ENCODE measurements around the gene JADE2. TPM values are rescaled to one million over a fixed set of nuclear protein-coding genes. Genes with fewer than 3 reads are reported as not detected.

JADE2 gene
- total RNA-seq, 6 experiments from 2014 or later: 6.1 to 14.8 (median 8.4) TPM

DNA sequence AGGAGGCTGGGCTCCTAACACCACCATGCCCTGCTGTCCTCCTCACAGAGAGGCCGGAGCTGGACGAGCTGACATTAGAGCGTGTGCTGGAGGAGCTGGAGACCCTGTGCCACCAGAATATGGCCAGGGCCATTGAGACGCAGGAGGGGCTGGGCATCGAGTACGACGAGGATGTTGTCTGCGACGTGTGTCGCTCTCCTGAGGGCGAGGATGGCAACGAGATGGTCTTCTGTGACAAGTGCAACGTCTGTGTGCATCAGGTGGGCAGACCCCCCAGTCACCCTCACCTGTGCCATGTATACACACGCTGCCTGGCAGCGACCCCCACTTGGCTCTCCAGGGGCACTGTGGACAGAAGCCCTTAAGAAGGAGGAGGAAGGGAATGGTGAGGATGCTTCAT is 35.2 kb downstream of the JADE2 start:
- no peak overlapping the region for H3K4me3 ChIP-seq
- TF ChIP-seq, protein P1, sequence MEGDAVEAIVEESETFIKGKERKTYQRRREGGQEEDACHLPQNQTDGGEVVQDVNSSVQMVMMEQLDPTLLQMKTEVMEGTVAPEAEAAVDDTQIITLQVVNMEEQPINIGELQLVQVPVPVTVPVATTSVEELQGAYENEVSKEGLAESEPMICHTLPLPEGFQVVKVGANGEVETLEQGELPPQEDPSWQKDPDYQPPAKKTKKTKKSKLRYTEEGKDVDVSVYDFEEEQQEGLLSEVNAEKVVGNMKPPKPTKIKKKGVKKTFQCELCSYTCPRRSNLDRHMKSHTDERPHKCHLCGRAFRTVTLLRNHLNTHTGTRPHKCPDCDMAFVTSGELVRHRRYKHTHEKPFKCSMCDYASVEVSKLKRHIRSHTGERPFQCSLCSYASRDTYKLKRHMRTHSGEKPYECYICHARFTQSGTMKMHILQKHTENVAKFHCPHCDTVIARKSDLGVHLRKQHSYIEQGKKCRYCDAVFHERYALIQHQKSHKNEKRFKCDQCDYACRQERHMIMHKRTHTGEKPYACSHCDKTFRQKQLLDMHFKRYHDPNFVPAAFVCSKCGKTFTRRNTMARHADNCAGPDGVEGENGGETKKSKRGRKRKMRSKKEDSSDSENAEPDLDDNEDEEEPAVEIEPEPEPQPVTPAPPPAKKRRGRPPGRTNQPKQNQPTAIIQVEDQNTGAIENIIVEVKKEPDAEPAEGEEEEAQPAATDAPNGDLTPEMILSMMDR (IDR thresholded peaks at IDR 0.05): no peak
- no peak for TF ChIP-seq POLR2A (IDR thresholded peaks at IDR 0.05)
- WGBS (ENCODE audit: insufficient coverage, low coverage, low lambda C conversion rate, missing lambda C conversion rate): 83% methylated on average over 6 of the region's 15 CpGs
- H3K27me3 ChIP-seq: no peaks in the 10 kb centered on the region
- intact Hi-C loops (cut with DNase I): no loop called here
- no peak overlapping the region for H3K27ac ChIP-seq
- peaks cover 0 to 46% (median 20%) of the 10 kb centered on the region in 4 donors for H3K36me3 ChIP-seq
- H3K9me3 ChIP-seq: no peaks in the 10 kb centered on the region
- H3K4me1 ChIP-seq: peaks cover 0 to under 1% (median 0%) of the 10 kb centered on the region in 4 donors
- no peak for ATAC-seq
- no peak for DNase-seq

DNA sequence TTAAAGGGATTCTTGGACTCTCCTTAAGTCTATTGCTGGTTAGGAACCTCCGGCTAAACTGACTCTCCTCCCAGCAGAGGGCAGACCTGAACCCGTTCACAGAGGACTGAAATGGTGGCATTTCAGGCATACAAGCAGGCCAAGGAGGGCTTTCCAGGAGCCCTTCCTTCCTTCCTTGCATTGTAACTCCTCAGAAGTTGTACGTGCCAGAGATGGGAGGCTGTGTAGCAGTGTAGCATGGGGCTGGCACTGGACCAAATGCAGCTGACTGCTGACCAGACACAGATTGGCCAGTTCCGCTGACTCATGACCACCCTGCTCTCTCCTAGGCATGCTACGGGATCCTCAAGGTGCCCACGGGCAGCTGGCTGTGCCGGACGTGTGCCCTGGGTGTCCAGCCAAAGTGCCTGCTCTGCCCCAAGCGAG is 36.4 kb downstream of the JADE2 start:
- Histone ChIP-seq H3K4me1 (peaks cover 0 to 3% (median under 1%) of the 10 kb centered on the region in 4 donors), H3K27me3 (no peaks in the 10 kb centered on the region), H3K36me3 (peaks cover 0 to 55% (median 20%) of the 10 kb centered on the region in 4 donors), H3K9me3 (no peaks in the 10 kb centered on the region), H3K27ac (no peak overlapping the region), H3K4me3 (no peak overlapping the region)
- DNase-seq (peak in 2 of 3 donors; percentile 72 to 80), ATAC-seq (peak; percentile 77 to 91 (median 84))
- WGBS (ENCODE audit: insufficient coverage, low coverage, low lambda C conversion rate, missing lambda C conversion rate): 59% methylated on average over 7 of the region's 9 CpGs
- TF ChIP-seq POLR2A (IDR thresholded peaks at IDR 0.05): no peak
- TF ChIP-seq, protein P1 (IDR thresholded peaks at IDR 0.05): peak; percentile 24 to 48 (median 43)
- intact Hi-C loops (cut with DNase I): no loop called here

DNA sequence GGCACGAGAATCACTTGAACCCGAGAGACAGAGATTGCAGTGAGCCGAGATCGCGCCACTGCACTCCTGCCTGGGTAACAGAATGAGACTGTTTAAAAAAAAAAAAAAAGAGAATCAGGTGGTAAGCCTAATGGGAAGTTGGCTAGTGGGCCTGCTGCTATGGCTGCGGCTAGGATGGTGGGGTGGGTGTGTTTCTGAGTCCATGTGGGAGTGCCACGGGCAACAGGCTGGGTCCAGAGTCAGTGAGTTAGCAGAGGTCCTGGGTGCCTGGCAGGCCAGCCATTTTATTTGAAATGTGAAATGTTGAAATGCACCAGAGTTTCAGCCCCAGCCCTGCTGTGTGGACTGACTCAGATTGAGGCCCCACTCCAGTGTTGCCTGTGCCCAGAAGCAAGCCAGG is 37.8 kb downstream of the JADE2 start:
- WGBS (ENCODE audit: insufficient coverage, low coverage, low lambda C conversion rate, missing lambda C conversion rate): 90% methylated on average over 4 of the region's 7 CpGs
- no peaks in the 10 kb centered on the region for H3K27me3 ChIP-seq
- no peak overlapping the region for H3K27ac ChIP-seq
- no peaks in the 10 kb centered on the region for H3K9me3 ChIP-seq
- no peak overlapping the region for H3K4me3 ChIP-seq
- intact Hi-C loops (cut with DNase I): no loop called here
- H3K36me3 ChIP-seq: peaks cover 0 to 55% (median 20%) of the 10 kb centered on the region in 4 donors
- DNase-seq (no peak), ATAC-seq (no peak)
- TF ChIP-seq, protein P1 (IDR thresholded peaks at IDR 0.05): no peak
- no peak for TF ChIP-seq POLR2A (IDR thresholded peaks at IDR 0.05)
- peaks cover 0 to 17% (median 7%) of the 10 kb centered on the region in 4 donors for H3K4me1 ChIP-seq

DNA sequence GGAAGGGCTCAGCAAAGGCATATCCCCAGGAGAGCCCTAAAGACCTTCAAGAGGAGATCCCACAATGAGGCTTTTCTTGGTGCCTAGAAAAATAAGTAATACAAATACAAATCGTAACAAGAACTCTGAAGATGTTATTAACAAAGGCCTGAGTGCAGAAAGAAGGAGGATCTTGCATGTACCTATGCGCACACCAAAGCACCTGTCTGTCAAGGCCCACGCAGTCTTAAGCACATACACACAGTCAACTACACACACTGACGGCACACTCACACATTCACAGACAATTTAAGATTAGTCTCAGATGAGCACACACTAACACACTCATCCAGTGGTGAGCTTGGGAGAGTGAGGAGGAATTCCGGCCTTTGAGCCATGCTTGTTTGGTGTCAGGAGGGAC is 38.5 kb downstream of the JADE2 start:
- TF ChIP-seq, protein P1 (IDR thresholded peaks at IDR 0.05): no peak
- no peak for TF ChIP-seq POLR2A (IDR thresholded peaks at IDR 0.05)
- 28% methylated on average over 3 of the region's 5 CpGs for WGBS (ENCODE audit: insufficient coverage, low coverage, low lambda C conversion rate, missing lambda C conversion rate)
- Histone ChIP-seq H3K9me3 (no peaks in the 10 kb centered on the region), H3K27ac (no peak overlapping the region), H3K36me3 (peaks cover 0 to 55% (median 17%) of the 10 kb centered on the region in 4 donors), H3K27me3 (no peaks in the 10 kb centered on the region), H3K4me3 (no peak overlapping the region), H3K4me1 (peaks cover 0 to 24% (median 11%) of the 10 kb centered on the region in 4 donors)
- no peak for DNase-seq
- intact Hi-C loops (cut with DNase I): no loop called here
- ATAC-seq: no peak

All from right lobe of liver (tissue), 6 donors.